Spleen (tissue), 11 donors: ENCODE measurements around the gene SSTR3. TPM values are rescaled to one million over a fixed set of nuclear protein-coding genes. Genes with fewer than 3 reads are reported as not detected.

Source experiments
- DNase-seq: peaks from one replicate; pipeline ENCODE4 v3.0.0-alpha.2; 2020
- H3K27ac ChIP-seq, 8 donors: fragments of 200-600 bp; sonication (generic) in 7 of 8; 1 replicate in 4 of 8; 2 replicates in 4 of 8; pipeline versions ENCODE4 v1.5.0 to v1.8.0; 2016 to 2021; ENCODE audit warnings: inconsistent platforms in 4 of 8, mild to moderate bottlenecking in 4 of 8, moderate library complexity in 1 of 8
- H3K27me3 ChIP-seq, 7 donors: fragments of 200-600 bp; sonication (generic) in 6 of 7; replicated peaks in 1 of 7; 1 replicate in 4 of 7; 2 replicates in 3 of 7; pipeline versions ENCODE4 v1.5.0 to v1.8.0; 2016 to 2021; ENCODE audit warnings: inconsistent platforms in 3 of 7, mild to moderate bottlenecking in 1 of 7
- H3K36me3 ChIP-seq, 6 donors: fragments of 200-600 bp; sonication (generic) in 5 of 6; 1 replicate in 4 of 6; 2 replicates in 2 of 6; pipeline versions ENCODE4 v1.5.0 to v1.8.0; 2016 to 2021; ENCODE audit warnings: inconsistent platforms in 2 of 6
- H3K4me1 ChIP-seq, 6 donors: fragments of 200-600 bp; sonication (generic) in 5 of 6; 1 replicate in 3 of 6; 2 replicates in 3 of 6; pipeline versions ENCODE4 v1.5.0 to v1.8.0; 2016 to 2021; ENCODE audit warnings: inconsistent platforms in 3 of 6
- H3K4me3 ChIP-seq, 8 donors: fragments of 200-600 bp; sonication (generic) in 7 of 8; 1 replicate in 4 of 8; 2 replicates in 4 of 8; pipeline versions ENCODE4 v1.5.0 to v1.8.0; 2016 to 2021; ENCODE audit warnings: inconsistent platforms in 4 of 8, mild to moderate bottlenecking in 4 of 8, moderate library complexity in 2 of 8
- H3K9me3 ChIP-seq, 8 donors: fragments of 200-600 bp; sonication (generic) in 7 of 8; 1 replicate in 4 of 8; 2 replicates in 4 of 8; pipeline versions ENCODE4 v1.5.0 to v1.8.0; 2016 to 2021; ENCODE audit warnings: inconsistent platforms in 4 of 8
- POLR2A ChIP-seq, 3 donors: fragments of 450-650 bp; IDR thresholded peaks; one replicate each; pipeline ENCODE4 v1.5.1; 2017; ENCODE audit warnings: antibody characterized with exemption in 3 of 3, mild to moderate bottlenecking in 1 of 3
- POLR2AphosphoS5 ChIP-seq, 3 donors: sonication (generic); formaldehyde crosslinking; IDR thresholded peaks; one replicate each; pipeline ENCODE4 v1.5.1; 2017; ENCODE audit warnings: antibody characterized with exemption in 3 of 3
- WGBS, 5 donors: extraction: QIAGEN DNeasy Blood & Tissue Kit in 3 of 5; methylation state at CpG; one replicate each; pipeline versions ENCODE4 v1.1.5 to v1.1.7; 2013 to 2018; 5-methylcytosine and 5-hydroxymethylcytosine counted together
- intact Hi-C: fragments of 100-400 bp; cut with DNase I; formaldehyde crosslinking; loops from one replicate; pipeline ENCODE4 v1.15.0; 2023; ENCODE audit warnings: low total_unique reads
- polyA plus RNA-seq, 3 donors: library from polyadenylated mRNA; stranded (reverse); fragments of 200-250 nt; gene quantifications; one replicate each; pipeline ENCODE4 v1.2.1, GENCODE V29; 2013
- total RNA-seq, 7 donors: library from RNA; depleted of rRNA in 3 of 7; stranded (reverse); fragments of >200 nt in 3 of 7; fragmentation: NEBNext Ultra II Directional in 4 of 7; extraction: Animal tissue kit (Norgen Biotek cat#: 25700) in 4 of 7; gene quantifications; one replicate each; pipeline versions ENCODE4 v1.1.0 to v1.2.1, GENCODE V29; 2016 to 2021
- TF ChIP-seq, protein P1 (sequence below), 11 experiments: fragments of 200-600 bp in 7 of 11; fragments of 450-650 bp in 4 of 11; sonication (generic) in 4 of 11; IDR thresholded peaks in 8 of 11; conservative IDR thresholded peaks in 3 of 11; 1 replicate in 7 of 11; 2 replicates in 4 of 11; pipeline versions ENCODE4 v1.4.0 to v1.8.0; 2016 to 2021; ENCODE audit warnings: antibody characterized with exemption in 11 of 11, inconsistent platforms in 4 of 11, mild to moderate bottlenecking in 1 of 11
- donor health status: healthy with polysubstance abuse.
- donor health status: DM: no; HTN: no; CAD: no; lungs with moderate emphysema.
- donor health status: DM: no; HTN: no; CAD: no.
- donor health status: Bipolar disorder and iron deficiency.
- donor health status: healthy.
- donor health status: DM: no; HTN: no; CAD: no.
- donor health status: DM: yes; HTN: yes; CAD: no.

The SSTR3 gene
- total and polyA plus RNA-seq, 10 donors = 0.56 to 2.0 (median 1.1) TPM

DNA sequence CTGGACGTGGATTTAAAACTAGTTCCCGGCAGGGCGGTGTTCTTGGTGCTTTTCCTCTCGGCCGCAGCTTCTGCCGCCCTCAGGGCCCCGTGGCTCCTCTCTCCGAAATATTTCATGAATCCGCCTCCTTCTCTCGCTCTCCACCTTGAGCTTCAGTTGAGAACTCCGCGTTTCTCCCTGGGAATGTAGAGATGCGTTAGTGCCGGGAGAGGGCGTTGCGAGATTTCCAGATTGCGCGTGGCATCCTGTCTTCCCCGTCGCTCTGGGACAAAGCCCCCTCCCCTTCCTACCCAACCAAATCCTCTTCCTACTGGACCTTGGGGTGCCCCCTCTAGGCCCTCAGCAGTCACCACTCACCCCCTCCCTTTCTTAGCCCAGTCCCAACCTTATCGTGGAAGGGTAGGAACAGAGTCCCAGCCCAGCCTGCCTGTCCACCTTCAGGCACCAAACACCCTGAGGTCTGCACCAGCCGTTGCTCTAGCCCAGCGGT is 47.3 kb upstream of the SSTR3 start:
- Histone ChIP-seq H3K27ac (no peak overlapping the region), H3K4me1 (peaks cover 4 to 29% (median 22%) of the 10 kb centered on the region in 6 donors), H3K9me3 (peaks cover 0 to 12% (median 11%) of the 10 kb centered on the region in 8 donors), H3K27me3 (peaks cover 0 to 35% (median 4%) of the 10 kb centered on the region in 7 donors), H3K36me3 (no peaks in the 10 kb centered on the region), H3K4me3 (no peak overlapping the region)
- intact Hi-C loops = loop anchor here (10.0 kb wide), 1 partner anchor 165 kb away; the partner anchor contains the start of gene ELFN2
- WGBS, 5 donors = 9 to 25% (median 13%) methylated on average over 23 of the region's 23 CpGs
- TF ChIP-seq POLR2A (IDR thresholded peaks at IDR 0.05) (no peak), POLR2AphosphoS5 (IDR thresholded peaks at IDR 0.05) (no peak)
- TF ChIP-seq, protein P1, sequence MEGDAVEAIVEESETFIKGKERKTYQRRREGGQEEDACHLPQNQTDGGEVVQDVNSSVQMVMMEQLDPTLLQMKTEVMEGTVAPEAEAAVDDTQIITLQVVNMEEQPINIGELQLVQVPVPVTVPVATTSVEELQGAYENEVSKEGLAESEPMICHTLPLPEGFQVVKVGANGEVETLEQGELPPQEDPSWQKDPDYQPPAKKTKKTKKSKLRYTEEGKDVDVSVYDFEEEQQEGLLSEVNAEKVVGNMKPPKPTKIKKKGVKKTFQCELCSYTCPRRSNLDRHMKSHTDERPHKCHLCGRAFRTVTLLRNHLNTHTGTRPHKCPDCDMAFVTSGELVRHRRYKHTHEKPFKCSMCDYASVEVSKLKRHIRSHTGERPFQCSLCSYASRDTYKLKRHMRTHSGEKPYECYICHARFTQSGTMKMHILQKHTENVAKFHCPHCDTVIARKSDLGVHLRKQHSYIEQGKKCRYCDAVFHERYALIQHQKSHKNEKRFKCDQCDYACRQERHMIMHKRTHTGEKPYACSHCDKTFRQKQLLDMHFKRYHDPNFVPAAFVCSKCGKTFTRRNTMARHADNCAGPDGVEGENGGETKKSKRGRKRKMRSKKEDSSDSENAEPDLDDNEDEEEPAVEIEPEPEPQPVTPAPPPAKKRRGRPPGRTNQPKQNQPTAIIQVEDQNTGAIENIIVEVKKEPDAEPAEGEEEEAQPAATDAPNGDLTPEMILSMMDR (IDR thresholded peaks at IDR 0.05 in 8 of 11, conservative IDR thresholded peaks at IDR 0.05 in 3 of 11) = peak in 8 of 11 experiments; percentile 25 to 61 (median 51)
- DNase-seq = peak; percentile 73

DNA sequence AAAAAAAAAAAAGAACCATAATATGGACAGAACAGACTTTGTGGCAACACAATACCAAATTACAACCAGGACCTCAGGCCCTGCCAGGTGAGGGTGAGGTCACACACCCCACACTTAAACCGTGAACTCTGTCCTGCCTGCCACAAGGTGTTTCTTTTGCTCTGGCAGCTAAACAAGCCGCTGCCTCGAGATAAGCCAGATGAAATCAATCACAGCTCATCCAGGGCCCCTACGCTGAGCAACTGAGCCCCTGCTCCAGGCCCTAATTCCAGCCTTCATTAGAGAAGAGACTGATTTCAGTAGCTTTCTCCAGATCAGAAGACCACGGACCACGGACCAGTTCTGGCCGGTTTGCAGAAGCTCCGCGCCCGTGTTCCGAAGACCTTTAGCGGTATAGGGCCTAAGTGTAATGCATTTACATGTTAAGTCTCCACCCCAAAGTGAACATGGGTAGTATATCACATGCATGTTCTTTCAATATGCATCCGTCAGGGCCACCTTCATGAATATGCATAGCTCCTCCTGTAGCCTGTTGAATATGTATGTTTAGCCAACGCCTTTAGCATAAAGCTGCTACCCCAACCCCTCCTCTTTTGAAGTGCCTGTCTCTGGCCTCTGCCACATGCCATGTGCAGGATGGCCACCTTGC is 46.6 kb upstream of the SSTR3 start:
- H3K27ac ChIP-seq = no peak overlapping the region
- intact Hi-C loops = no loop called here
- H3K27me3 ChIP-seq = peaks cover 0 to 35% (median 4%) of the 10 kb centered on the region in 7 donors
- peaks cover 0 to 5% (median 4%) of the 10 kb centered on the region in 8 donors for H3K9me3 ChIP-seq
- TF ChIP-seq POLR2AphosphoS5 (IDR thresholded peaks at IDR 0.05) (no peak), POLR2A (IDR thresholded peaks at IDR 0.05) (no peak)
- TF ChIP-seq, protein P1 (IDR thresholded peaks at IDR 0.05 in 8 of 11, conservative IDR thresholded peaks at IDR 0.05 in 3 of 11) = no peak
- peaks cover 4 to 29% (median 22%) of the 10 kb centered on the region in 6 donors for H3K4me1 ChIP-seq
- peak; percentile 15 for DNase-seq
- H3K4me3 ChIP-seq = no peak overlapping the region
- no peaks in the 10 kb centered on the region for H3K36me3 ChIP-seq
- WGBS, 5 donors = 83 to 89% (median 86%) methylated on average over 11 to 14 of the region's 14 CpGs

DNA sequence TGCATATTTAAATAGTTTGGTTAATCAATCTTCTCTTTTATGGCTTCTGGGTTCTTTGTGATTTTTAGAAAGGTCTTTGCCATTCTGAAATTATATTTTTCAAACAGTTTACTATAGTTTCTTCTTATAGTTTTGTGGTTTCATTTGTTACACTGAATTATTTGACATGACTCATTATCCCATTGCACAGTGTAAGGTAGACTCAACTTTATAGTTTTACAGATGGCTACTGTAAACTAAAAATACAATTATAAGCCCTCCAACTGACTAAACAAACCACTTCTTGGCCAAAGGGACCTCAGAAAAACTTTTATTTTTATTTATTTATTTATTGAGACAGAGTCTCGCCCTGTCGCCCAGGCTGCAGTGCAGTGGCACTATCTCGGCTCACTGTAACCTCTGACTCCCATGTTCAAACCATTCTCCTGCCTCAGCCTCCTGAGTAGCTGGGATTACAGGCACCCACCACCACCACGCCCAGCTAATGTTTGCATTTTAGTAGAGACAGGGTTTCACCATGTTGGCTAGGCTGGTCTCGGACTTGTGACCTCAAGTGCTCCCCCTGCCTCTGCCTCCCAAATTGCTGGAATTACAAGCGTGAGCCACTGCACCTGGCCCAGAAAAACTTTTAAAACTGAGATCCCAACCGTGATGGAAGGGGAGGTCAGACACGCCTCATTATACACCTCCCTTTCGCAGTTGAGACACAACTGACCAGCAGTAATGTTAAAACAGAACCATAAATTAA is 45.9 kb upstream of the SSTR3 start:
- H3K27me3 ChIP-seq = peaks cover 0 to 35% (median 4%) of the 10 kb centered on the region in 7 donors
- peak; percentile 11 for DNase-seq
- H3K36me3 ChIP-seq = no peaks in the 10 kb centered on the region
- H3K4me3 ChIP-seq = no peak overlapping the region
- no peak overlapping the region for H3K27ac ChIP-seq
- TF ChIP-seq, protein P1 (IDR thresholded peaks at IDR 0.05 in 8 of 11, conservative IDR thresholded peaks at IDR 0.05 in 3 of 11) = no peak
- TF ChIP-seq POLR2A (IDR thresholded peaks at IDR 0.05) (no peak), POLR2AphosphoS5 (IDR thresholded peaks at IDR 0.05) (no peak)
- peaks cover 4 to 29% (median 22%) of the 10 kb centered on the region in 6 donors for H3K4me1 ChIP-seq
- WGBS, 5 donors = 79 to 95% (median 91%) methylated on average over 9 of the region's 9 CpGs
- H3K9me3 ChIP-seq = no peaks in the 10 kb centered on the region
- intact Hi-C loops = no loop called here
